Stimulated activated effector memory CD8-positive, alpha-beta T cell treated with anti-CD3 and anti-CD28 coated beads, Interleukin-12 subunit alpha, Interleukin-12 subunit beta, amount 100 ng/mL, for 72 hours (primary cell): Measurements from ENCODE around the gene SEMA3E.
"Not testable (repeated sequence)": the region's sequence is repeated elsewhere in the genome, so short reads cannot be mapped to it uniquely, and the experiment has no call there.

Experiments used
- ATAC-seq: fragments of 150-1000 bp; cut with Tn5 transposase; 2 replicates; pipeline ENCODE4 v1.10.0; 2021
- DNase-seq, 2 donors: peaks; one replicate each; pipeline ENCODE4 v3.0.0; 2021 to 2022; ENCODE audit warnings: low spot score in 2 of 2
- H3K27ac Mint-ChIP-seq: one replicate; pipeline ENCODE4 v1.8.0; 2022; ENCODE audit warnings: mild to moderate bottlenecking, mixed read lengths
- H3K36me3 Mint-ChIP-seq: one replicate; pipeline ENCODE4 v1.8.0; 2022; ENCODE audit warnings: mild to moderate bottlenecking, mixed read lengths
- H3K4me1 Mint-ChIP-seq: one replicate; pipeline ENCODE4 v1.8.0; 2022; ENCODE audit warnings: mixed read lengths
- H3K4me3 Mint-ChIP-seq: one replicate; pipeline ENCODE4 v1.8.0; 2022; ENCODE audit warnings: mild to moderate bottlenecking, mixed read lengths
- H3K9me3 Mint-ChIP-seq: one replicate; pipeline ENCODE4 v1.8.0; 2022; ENCODE audit warnings: mixed read lengths

Gene SEMA3E

DNA sequence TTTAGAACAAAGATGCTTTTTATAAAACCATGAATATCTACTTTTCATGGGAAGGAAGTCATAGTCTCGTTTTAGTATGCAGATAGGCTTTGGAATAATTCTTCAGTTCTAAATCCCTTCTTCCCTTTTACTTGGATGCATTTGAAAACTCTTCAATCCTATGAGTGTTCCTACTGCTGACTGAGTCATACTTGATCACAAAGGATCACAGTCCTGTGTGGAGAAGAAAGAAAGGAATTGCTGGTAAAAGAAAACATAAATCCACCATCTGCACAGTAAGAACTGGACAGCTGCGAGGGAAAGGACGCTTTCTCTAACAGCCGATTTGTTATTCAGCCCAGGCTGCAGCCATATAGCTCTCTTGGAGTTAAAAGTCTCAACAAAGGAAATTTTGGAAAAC lies 209.9 kb downstream of the SEMA3E start:
- H3K9me3 Mint-ChIP-seq: peaks cover 20% of the 10 kb centered on the region
- DNase-seq: no peak
- no peak overlapping the region for H3K4me3 Mint-ChIP-seq
- no peak for ATAC-seq
- no peaks in the 10 kb centered on the region for H3K4me1 Mint-ChIP-seq
- H3K27ac Mint-ChIP-seq: no peak overlapping the region
- H3K36me3 Mint-ChIP-seq: no peaks in the 10 kb centered on the region

- not testable (repeated sequence) for H3K27ac Mint-ChIP-seq, ATAC-seq, H3K4me3 Mint-ChIP-seq, DNase-seq, H3K4me1 Mint-ChIP-seq, H3K9me3 Mint-ChIP-seq, H3K36me3 Mint-ChIP-seq
Observed at GRCh38 chr7:83430289-83430688, 218.7 kb downstream of the SEMA3E start.

GRCh38 chr7:83429493-83429892 lies 219.4 kb downstream of the SEMA3E start:
- ATAC-seq: no peak
- no peak for DNase-seq
- peaks cover 12% of the 10 kb centered on the region for H3K9me3 Mint-ChIP-seq
- H3K36me3 Mint-ChIP-seq: no peaks in the 10 kb centered on the region
- H3K27ac Mint-ChIP-seq: no peak overlapping the region
- H3K4me3 Mint-ChIP-seq: no peak overlapping the region
- no peaks in the 10 kb centered on the region for H3K4me1 Mint-ChIP-seq

GRCh38 chr7:83427884-83428283 lies 221.1 kb downstream of the SEMA3E start:
- H3K4me3 Mint-ChIP-seq: no peak overlapping the region
- ATAC-seq (no peak), DNase-seq (no peak)
- H3K36me3 Mint-ChIP-seq: no peaks in the 10 kb centered on the region
- peaks cover 14% of the 10 kb centered on the region for H3K9me3 Mint-ChIP-seq
- no peak overlapping the region for H3K27ac Mint-ChIP-seq
- no peaks in the 10 kb centered on the region for H3K4me1 Mint-ChIP-seq

DNA sequence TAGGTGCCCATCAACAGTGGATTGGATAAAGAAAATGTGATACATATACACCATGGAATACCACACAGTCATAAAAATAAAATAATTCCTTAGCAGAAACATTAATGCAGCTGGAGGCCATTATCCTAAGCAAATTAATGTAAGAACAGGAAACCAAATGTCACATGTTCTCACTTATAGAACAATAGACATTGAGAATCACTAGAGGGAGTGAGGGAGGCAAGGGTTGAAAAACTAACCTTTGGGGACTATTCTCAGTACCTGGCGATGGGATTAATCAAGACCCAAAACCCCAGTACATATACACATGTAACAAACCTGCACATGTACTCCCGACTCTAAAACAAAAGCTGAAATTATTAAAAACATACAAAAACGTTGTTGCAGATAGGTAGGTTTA lies 222.6 kb downstream of the SEMA3E start:
- no peak for DNase-seq
- Mint-ChIP-seq H3K4me1 (no peaks in the 10 kb centered on the region), H3K4me3 (no peak overlapping the region), H3K27ac (no peak overlapping the region), H3K36me3 (no peaks in the 10 kb centered on the region), H3K9me3 (peaks cover 21% of the 10 kb centered on the region)
- no peak for ATAC-seq

DNA sequence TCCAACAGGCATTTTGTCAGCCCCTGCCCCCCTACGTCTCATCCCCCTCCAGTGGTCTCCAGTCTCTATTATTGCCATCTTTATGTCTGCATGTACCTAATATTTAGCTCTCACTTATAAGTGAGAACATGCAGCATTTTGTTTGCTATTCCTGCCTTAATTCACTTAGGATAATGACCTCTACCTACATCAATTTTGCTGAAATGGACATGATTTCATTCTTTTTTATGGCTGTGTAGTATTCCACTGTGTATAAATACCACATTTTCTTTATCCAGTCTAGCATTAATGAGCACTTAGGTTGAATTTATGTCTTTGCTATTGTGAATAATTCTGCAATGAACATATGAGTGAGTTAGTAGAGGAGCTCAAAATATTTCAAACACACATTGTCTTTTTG lies 229.9 kb downstream of the SEMA3E start:
- H3K9me3 Mint-ChIP-seq: peaks cover 10% of the 10 kb centered on the region
- H3K27ac Mint-ChIP-seq: no peak overlapping the region
- no peaks in the 10 kb centered on the region for H3K4me1 Mint-ChIP-seq
- DNase-seq (no peak), ATAC-seq (no peak)
- no peaks in the 10 kb centered on the region for H3K36me3 Mint-ChIP-seq
- H3K4me3 Mint-ChIP-seq: no peak overlapping the region

DNA sequence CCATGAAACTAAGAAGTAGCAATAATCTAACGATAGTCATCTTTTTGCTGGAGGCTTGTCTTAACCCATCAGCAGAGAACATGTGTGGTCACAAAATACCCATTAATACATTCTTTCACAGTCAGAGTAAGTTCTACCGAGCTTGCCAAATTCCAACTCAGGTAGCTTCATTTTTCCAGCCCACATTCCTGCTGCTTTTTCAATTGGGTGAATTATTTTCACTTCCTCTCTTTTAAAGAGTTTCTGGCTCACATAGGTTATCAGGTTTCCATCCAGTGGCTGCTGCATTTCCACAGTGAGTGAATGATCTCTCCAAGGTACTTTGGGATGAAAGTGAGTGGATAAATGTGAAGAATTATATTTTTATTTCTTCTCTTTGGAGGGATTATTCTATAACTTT lies 233.1 kb downstream of the SEMA3E start:
- ATAC-seq (no peak), DNase-seq (no peak)
- no peak overlapping the region for H3K27ac Mint-ChIP-seq
- H3K9me3 Mint-ChIP-seq: peaks cover 10% of the 10 kb centered on the region
- H3K4me1 Mint-ChIP-seq: no peaks in the 10 kb centered on the region
- no peak overlapping the region for H3K4me3 Mint-ChIP-seq
- H3K36me3 Mint-ChIP-seq: no peaks in the 10 kb centered on the region

DNA sequence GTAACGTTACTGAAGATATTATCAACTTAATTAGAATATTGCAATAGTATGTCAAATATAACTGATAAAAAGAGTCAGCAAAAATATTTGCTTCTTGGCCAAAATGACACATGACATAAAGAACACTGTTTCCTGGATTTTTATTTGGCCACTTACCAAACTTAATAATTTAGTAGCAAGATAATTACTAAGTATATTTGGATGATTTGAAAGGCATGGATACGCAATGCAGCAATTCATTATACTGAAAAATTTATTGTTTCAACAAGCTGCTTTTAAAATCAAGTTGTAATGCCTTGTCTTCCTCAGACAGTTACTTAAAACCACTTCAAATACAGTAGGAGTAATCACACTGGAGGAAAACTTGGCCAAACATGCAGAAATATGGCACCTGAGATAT lies 234.0 kb downstream of the SEMA3E start:
- no peak overlapping the region for H3K4me3 Mint-ChIP-seq
- H3K9me3 Mint-ChIP-seq: peaks cover 10% of the 10 kb centered on the region
- no peak overlapping the region for H3K27ac Mint-ChIP-seq
- no peaks in the 10 kb centered on the region for H3K36me3 Mint-ChIP-seq
- ATAC-seq: no peak
- DNase-seq: no peak
- no peaks in the 10 kb centered on the region for H3K4me1 Mint-ChIP-seq

DNA sequence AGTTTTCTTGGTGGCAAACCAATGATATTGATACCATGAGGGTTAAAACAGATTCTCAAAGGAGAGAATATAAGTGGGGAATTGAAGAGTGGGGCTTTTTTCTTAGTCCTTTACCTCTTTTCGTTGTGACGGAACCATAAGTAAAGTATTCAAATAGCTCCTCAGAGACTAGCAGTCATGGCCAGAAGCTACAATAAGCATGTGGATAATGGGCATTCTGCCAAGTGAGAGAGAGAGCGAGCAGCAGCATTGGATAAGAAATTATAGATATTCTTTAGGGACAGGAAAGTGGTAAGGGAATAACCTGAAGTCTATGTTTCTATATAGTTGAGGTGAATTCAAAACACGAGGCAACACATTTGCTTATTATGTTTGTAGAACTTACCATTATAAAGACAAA lies 235.1 kb downstream of the SEMA3E start:
- Mint-ChIP-seq H3K4me3 (no peak overlapping the region), H3K36me3 (no peaks in the 10 kb centered on the region), H3K9me3 (peaks cover 7% of the 10 kb centered on the region), H3K4me1 (no peaks in the 10 kb centered on the region), H3K27ac (no peak overlapping the region)
- no peak for DNase-seq
- ATAC-seq: no peak

DNA sequence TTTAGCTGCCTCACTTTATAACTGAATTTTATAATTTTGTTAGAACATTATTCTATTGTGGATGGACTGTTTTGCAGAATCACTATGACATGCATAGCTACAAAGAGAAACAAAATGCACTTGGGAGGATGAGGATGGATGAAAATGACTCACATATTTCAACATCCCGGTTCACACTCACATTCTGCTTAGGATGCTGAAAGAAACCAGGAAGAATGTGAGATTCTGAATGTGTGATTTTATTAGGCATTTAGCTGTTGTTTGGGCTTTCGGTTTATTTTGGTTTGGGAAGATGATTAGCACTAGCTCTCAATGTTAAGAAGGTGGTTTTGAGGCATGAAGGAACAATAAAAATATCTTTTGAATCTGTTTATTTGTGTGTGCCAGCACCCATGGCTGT lies 235.5 kb downstream of the SEMA3E start:
- H3K4me3 Mint-ChIP-seq: no peak overlapping the region
- H3K27ac Mint-ChIP-seq: no peak overlapping the region
- ATAC-seq (no peak), DNase-seq (no peak)
- H3K36me3 Mint-ChIP-seq: no peaks in the 10 kb centered on the region
- peaks cover 7% of the 10 kb centered on the region for H3K9me3 Mint-ChIP-seq
- no peaks in the 10 kb centered on the region for H3K4me1 Mint-ChIP-seq

- no peaks in the 10 kb centered on the region for H3K36me3 Mint-ChIP-seq
- DNase-seq (no peak), ATAC-seq (no peak)
- no peak overlapping the region for H3K4me3 Mint-ChIP-seq
- no peak overlapping the region for H3K27ac Mint-ChIP-seq
- peaks cover 7% of the 10 kb centered on the region for H3K9me3 Mint-ChIP-seq
- H3K4me1 Mint-ChIP-seq: no peaks in the 10 kb centered on the region
Observed at GRCh38 chr7:83410989-83411591, 237.8 kb downstream of the SEMA3E start.

DNA sequence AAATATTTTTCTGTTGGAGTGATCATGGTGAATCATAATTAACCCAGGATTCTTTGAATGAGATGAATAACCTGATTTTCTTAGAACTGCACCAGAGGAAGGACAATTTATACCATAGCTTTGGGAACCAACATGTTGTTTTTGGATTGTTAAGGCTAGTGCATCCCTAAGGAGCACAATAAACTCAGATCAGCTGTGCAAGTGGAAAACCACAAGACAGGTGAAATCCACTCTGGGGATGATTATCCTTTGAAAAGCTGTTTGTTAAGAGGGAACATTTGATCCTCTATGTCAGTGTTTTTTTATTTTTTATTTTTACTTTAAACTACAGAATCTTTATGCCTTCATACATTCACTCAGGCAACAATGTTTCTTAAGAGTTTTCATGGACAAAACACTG lies 254.2 kb downstream of the SEMA3E start:
- ATAC-seq: no peak
- Mint-ChIP-seq H3K27ac (no peak overlapping the region), H3K4me1 (no peaks in the 10 kb centered on the region), H3K4me3 (no peak overlapping the region), H3K9me3 (peaks cover 11% of the 10 kb centered on the region), H3K36me3 (no peaks in the 10 kb centered on the region)
- no peak for DNase-seq

- no peak for ATAC-seq
- peaks cover 13% of the 10 kb centered on the region for H3K9me3 Mint-ChIP-seq
- H3K36me3 Mint-ChIP-seq: no peaks in the 10 kb centered on the region
- no peak overlapping the region for H3K4me3 Mint-ChIP-seq
- DNase-seq: no peak
- no peak overlapping the region for H3K27ac Mint-ChIP-seq
- H3K4me1 Mint-ChIP-seq: no peaks in the 10 kb centered on the region
Observed at GRCh38 chr7:83388436-83388835, 260.5 kb downstream of the SEMA3E start.

DNA sequence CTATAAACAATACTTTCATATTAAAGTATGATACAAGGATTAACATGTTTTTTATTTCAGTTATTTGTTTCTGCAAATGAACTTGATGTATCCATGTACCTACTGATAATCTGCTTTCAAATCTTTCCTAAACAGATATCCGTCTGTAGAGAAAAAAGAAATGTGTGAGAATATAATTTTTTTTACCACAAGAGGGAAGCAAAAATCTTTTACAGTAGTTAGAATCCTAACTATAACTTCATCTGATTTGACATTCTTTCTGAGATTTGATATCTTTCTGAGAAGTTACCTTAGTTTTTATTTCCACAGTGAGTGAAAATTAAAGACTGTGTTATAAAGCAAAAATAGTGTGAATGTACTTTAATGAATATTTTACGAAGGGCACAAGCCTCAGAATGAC lies 282.3 kb downstream of the SEMA3E start:
- no peak for DNase-seq
- peaks cover 15% of the 10 kb centered on the region for H3K9me3 Mint-ChIP-seq

GRCh38 chr7:83365746-83366145 lies 283.2 kb downstream of the SEMA3E start:
- no peak for DNase-seq
- no peak overlapping the region for H3K27ac Mint-ChIP-seq

More for the DNA sequence above, 282.3 kb downstream of the SEMA3E start:
- H3K4me1 Mint-ChIP-seq: no peaks in the 10 kb centered on the region
- no peaks in the 10 kb centered on the region for H3K36me3 Mint-ChIP-seq
- ATAC-seq: no peak
- H3K4me3 Mint-ChIP-seq: no peak overlapping the region
- H3K27ac Mint-ChIP-seq: no peak overlapping the region

GRCh38 chr7:83362871-83363550 lies 285.9 kb downstream of the SEMA3E start:
- no peaks in the 10 kb centered on the region for H3K36me3 Mint-ChIP-seq
- no peak for ATAC-seq
- DNase-seq: no peak
- no peak overlapping the region for H3K4me3 Mint-ChIP-seq
- no peaks in the 10 kb centered on the region for H3K4me1 Mint-ChIP-seq
- H3K9me3 Mint-ChIP-seq: peaks cover 31% of the 10 kb centered on the region
- H3K27ac Mint-ChIP-seq: no peak overlapping the region

More at GRCh38 chr7:83365746-83366145, 283.2 kb downstream of the SEMA3E start:
- H3K9me3 Mint-ChIP-seq: peaks cover 21% of the 10 kb centered on the region
- H3K4me1 Mint-ChIP-seq: no peaks in the 10 kb centered on the region
- H3K36me3 Mint-ChIP-seq: no peaks in the 10 kb centered on the region
- ATAC-seq: no peak
- no peak overlapping the region for H3K4me3 Mint-ChIP-seq
